ENCODE measurements around the gene USP48.

Gene USP48

GRCh38 chr1:21759818-21760217, 23.1 kb downstream of the USP48 start:
- no peak overlapping the region for H3K27ac ChIP-seq
- DNase-seq (ENCODE audit: low spot score) = no peak
- TF ChIP-seq CTCF (conservative IDR thresholded peaks at IDR 0.05; ENCODE audit: low read depth) = no peak
- POLR2A ChIA-PET (ENCODE audit: low non-redundant PET) = no interaction called here
- CTCF ChIA-PET = no interaction called here

DNA sequence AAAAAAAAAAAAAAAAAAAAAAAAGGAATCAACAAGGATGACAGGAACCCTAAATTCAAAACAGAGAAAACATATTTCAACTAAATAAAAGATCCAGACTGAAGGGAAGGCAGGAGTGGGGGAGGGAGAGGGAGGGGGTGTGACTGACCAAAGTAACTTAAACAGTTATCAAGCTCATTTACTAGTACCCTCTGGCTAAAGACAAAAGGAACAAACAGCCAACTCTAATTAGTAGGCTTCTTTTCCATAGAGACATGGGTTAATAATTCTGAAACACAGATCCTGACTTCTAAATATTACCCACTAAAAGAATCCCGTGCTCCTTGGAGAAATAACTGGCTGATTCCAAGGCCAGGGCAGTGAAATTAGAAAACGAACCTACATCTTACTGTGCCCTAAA, 23.8 kb downstream of the USP48 start:
- no peak for TF ChIP-seq CTCF (conservative IDR thresholded peaks at IDR 0.05; ENCODE audit: low read depth)
- no peak overlapping the region for H3K27ac ChIP-seq
- POLR2A ChIA-PET (ENCODE audit: low non-redundant PET) = no interaction called here
- DNase-seq (ENCODE audit: low spot score) = no peak
- CTCF ChIA-PET = no interaction called here

DNA sequence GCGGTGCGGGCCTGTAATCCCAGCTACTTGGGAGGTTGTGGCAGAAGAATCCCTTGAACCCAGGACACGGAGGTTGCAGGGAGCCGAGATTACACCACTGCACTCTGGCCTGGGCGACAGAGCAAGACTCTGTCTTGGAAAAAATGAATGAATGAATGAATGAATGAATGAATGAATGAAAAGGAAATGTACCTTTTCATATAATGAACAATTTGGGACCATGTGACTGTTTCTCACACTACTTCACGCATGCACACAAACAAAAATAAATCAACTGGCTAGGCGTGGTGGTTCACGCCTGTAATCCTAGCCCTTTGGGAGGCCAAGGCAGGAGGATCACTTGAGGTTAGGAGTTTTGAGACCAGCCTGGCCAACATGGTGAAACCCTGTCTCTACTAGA, 24.3 kb downstream of the USP48 start:
- no peak for DNase-seq (ENCODE audit: low spot score)
- no peak for TF ChIP-seq CTCF (conservative IDR thresholded peaks at IDR 0.05; ENCODE audit: low read depth)
- no peak overlapping the region for H3K27ac ChIP-seq
- ChIA-PET POLR2A (ENCODE audit: low non-redundant PET) (no interaction called here), CTCF (no interaction called here)

- ChIA-PET POLR2A (ENCODE audit: low non-redundant PET) (no interaction called here), CTCF (no interaction called here)
- TF ChIP-seq CTCF (conservative IDR thresholded peaks at IDR 0.05; ENCODE audit: low read depth) = no peak
- no peak for DNase-seq (ENCODE audit: low spot score)
- no peak overlapping the region for H3K27ac ChIP-seq
Measured at GRCh38 chr1:21756393-21757089, 26.4 kb downstream of the USP48 start.

DNA sequence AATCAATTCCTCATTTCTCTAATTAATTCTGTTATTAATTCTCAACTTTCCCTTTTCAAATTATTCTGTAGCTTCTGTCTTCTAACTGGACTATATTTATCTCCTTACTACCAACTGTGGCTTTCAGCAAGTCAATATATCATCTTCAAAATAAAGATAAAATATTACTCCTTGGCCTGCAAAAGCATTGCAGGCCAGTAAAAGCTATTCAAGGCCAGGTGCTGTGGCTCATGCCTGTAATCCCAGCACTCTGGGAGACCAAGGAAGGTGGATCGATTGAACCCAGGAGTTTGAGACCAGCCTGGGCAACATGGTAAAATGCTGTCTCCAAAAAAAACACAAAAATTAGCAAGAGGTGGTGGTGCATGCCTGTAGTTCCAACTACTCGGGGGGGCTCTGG, 27.9 kb downstream of the USP48 start:
- CTCF ChIA-PET = interaction anchor here (0.5 kb wide), 1 partner anchor 353 kb away, joined by 3 read pairs; no protein-coding TSS in a partner anchor
- no peak overlapping the region for H3K27ac ChIP-seq
- DNase-seq (ENCODE audit: low spot score) = no peak
- POLR2A ChIA-PET (ENCODE audit: low non-redundant PET) = no interaction called here
- no peak for TF ChIP-seq CTCF (conservative IDR thresholded peaks at IDR 0.05; ENCODE audit: low read depth)

DNA sequence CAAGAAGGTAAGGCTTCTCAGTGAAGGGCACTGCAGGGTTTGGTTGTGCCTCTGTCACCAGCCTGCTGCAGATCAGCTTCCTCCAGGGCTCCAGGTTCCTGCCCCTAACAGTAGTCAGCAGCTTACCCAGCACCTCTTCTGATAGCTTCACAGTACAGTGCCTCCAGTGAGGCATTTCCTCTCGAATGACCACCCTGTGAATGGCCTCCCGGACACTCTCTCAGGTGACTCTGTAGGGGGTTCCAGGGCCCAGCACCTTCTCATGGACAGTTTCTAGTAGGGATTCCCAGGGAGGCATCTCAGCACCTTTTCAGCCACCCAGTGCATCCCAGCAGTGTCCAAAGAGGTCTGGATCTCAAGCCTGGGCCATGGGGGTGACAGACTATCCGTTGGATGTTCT, 28.4 kb downstream of the USP48 start:
- no peak overlapping the region for H3K27ac ChIP-seq
- DNase-seq (ENCODE audit: low spot score) = no peak

More for the DNA sequence above, 28.4 kb downstream of the USP48 start:
- POLR2A ChIA-PET (ENCODE audit: low non-redundant PET) = no interaction called here
- no peak for TF ChIP-seq CTCF (conservative IDR thresholded peaks at IDR 0.05; ENCODE audit: low read depth)
- CTCF ChIA-PET = interaction anchor here (0.5 kb wide), 1 partner anchor 149 kb away, joined by 3 read pairs; no protein-coding TSS in a partner anchor
